ENCODE measurements around the gene GIT2. TPM values are rescaled to one million over a fixed set of nuclear protein-coding genes. Genes with fewer than 3 reads are reported as not detected.

Gene GIT2
- total RNA-seq, 4 donors from 2014 or later, result 25.3 to 64.0 (median 44.0) TPM

GRCh38 chr12:109923481-109924245 is 72.5 kb downstream of the GIT2 start:
- TF ChIP-seq EP300 (IDR thresholded peaks at IDR 0.05; ENCODE audit: low read depth), result no peak
- DNase-seq, result no peak
- H3K4me3 ChIP-seq, result no peak overlapping the region
- no peaks in the 10 kb centered on the region for H3K27me3 ChIP-seq
- H3K9me3 ChIP-seq, result no peaks in the 10 kb centered on the region
- WGBS, 2 donors (ENCODE audit: low coverage in 1 of 2), result 78% methylated on average over 17 of the region's 17 CpGs; no CpG with 5 or more reads in 1 of the 2 donors
- no peaks in the 10 kb centered on the region for H3K4me1 ChIP-seq
- no peak overlapping the region for H3K27ac ChIP-seq
- intact Hi-C loops (cut with DNase I; ENCODE audit: low total_unique reads), result no loop called here
- peaks cover 0 to 5% (median 0%) of the 10 kb centered on the region in 4 donors for H3K36me3 ChIP-seq
- in situ Hi-C loops (cut with MboI; ENCODE audit: low pct_ligation_motif_present in 1 of 4, low pct_unique_long_range_greater_than_20kb in 1 of 4, low sequenced_read_pairs in 3 of 4), result loop anchor here in 1 of 4 donors (10.0 kb wide), 1 partner anchor 69 kb away; no protein-coding TSS in a partner anchor

DNA sequence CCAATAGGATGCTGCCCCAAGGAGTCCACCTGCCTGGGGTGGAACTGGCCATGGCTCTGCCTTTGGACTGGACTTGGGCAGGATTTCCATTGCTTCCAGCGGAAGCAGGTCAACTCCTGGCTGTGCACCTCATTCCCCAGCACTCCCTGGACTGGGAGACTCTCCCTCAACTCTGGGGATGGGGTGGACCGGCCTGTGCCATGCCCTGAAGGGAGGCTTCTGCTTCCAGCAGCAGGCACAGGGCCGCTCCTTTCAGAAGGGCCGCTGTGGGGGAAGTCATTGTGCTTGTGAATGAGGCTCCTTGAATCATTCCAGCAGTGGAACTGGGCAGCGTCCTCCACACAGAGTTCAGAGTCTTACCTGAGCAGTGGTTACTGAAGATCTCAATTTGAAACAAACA is 73.1 kb downstream of the GIT2 start:
- H3K27me3 ChIP-seq, result no peaks in the 10 kb centered on the region
- no peaks in the 10 kb centered on the region for H3K9me3 ChIP-seq
- no peak for DNase-seq
- in situ Hi-C loops (cut with MboI; ENCODE audit: low pct_ligation_motif_present in 1 of 4, low pct_unique_long_range_greater_than_20kb in 1 of 4, low sequenced_read_pairs in 3 of 4) (loop anchor here in 1 of 4 donors (10.0 kb wide), 1 partner anchor 68 kb away; no protein-coding TSS in a partner anchor), intact Hi-C loops (cut with DNase I; ENCODE audit: low total_unique reads) (no loop called here)
- no peak overlapping the region for H3K27ac ChIP-seq
- no peak for TF ChIP-seq POLR2A (IDR thresholded peaks at IDR 0.05)
- no peak for TF ChIP-seq POLR2AphosphoS5 (IDR thresholded peaks at IDR 0.05)
- TF ChIP-seq EP300 (IDR thresholded peaks at IDR 0.05; ENCODE audit: low read depth), result no peak
- no peak for TF ChIP-seq CTCF (IDR thresholded peaks at IDR 0.05)
- H3K36me3 ChIP-seq, result peaks cover 0 to 5% (median 2%) of the 10 kb centered on the region in 4 donors
- WGBS, 2 donors (ENCODE audit: low coverage in 1 of 2), result 89% methylated on average over 5 of the region's 5 CpGs; no CpG with 5 or more reads in 1 of the 2 donors
- no peaks in the 10 kb centered on the region for H3K4me1 ChIP-seq
- H3K4me3 ChIP-seq, result no peak overlapping the region

GRCh38 chr12:109921982-109922381 is 74.2 kb downstream of the GIT2 start:
- Histone ChIP-seq H3K27ac (no peak overlapping the region), H3K36me3 (peaks cover 0 to 9% (median 3%) of the 10 kb centered on the region in 4 donors), H3K9me3 (no peaks in the 10 kb centered on the region), H3K4me3 (no peak overlapping the region), H3K27me3 (no peaks in the 10 kb centered on the region), H3K4me1 (no peaks in the 10 kb centered on the region)
- intact Hi-C loops (cut with DNase I; ENCODE audit: low total_unique reads), result no loop called here
- DNase-seq, result no peak
- no peak for TF ChIP-seq CTCF (IDR thresholded peaks at IDR 0.05)
- TF ChIP-seq POLR2AphosphoS5 (IDR thresholded peaks at IDR 0.05), result no peak
- no peak for TF ChIP-seq POLR2A (IDR thresholded peaks at IDR 0.05)
- no peak for TF ChIP-seq EP300 (IDR thresholded peaks at IDR 0.05; ENCODE audit: low read depth)
- in situ Hi-C loops (cut with MboI; ENCODE audit: low pct_ligation_motif_present in 1 of 4, low pct_unique_long_range_greater_than_20kb in 1 of 4, low sequenced_read_pairs in 3 of 4), result loop anchor here in 1 of 4 donors (10.0 kb wide), 1 partner anchor 67 kb away; no protein-coding TSS in a partner anchor
- WGBS, 2 donors (ENCODE audit: low coverage in 1 of 2), result 73% methylated on average over 4 of the region's 4 CpGs; no CpG with 5 or more reads in 1 of the 2 donors

GRCh38 chr12:109920261-109920780 is 75.8 kb downstream of the GIT2 start:
- peaks cover 0 to 20% (median 9%) of the 10 kb centered on the region in 4 donors for H3K36me3 ChIP-seq
- no peak for DNase-seq
- H3K4me3 ChIP-seq, result no peak overlapping the region
- in situ Hi-C loops (cut with MboI; ENCODE audit: low pct_ligation_motif_present in 1 of 4, low pct_unique_long_range_greater_than_20kb in 1 of 4, low sequenced_read_pairs in 3 of 4) (loop anchor here in 1 of 4 donors (10.0 kb wide), 1 partner anchor 66 kb away; no protein-coding TSS in a partner anchor), intact Hi-C loops (cut with DNase I; ENCODE audit: low total_unique reads) (no loop called here)
- no peaks in the 10 kb centered on the region for H3K9me3 ChIP-seq
- TF ChIP-seq EP300 (IDR thresholded peaks at IDR 0.05; ENCODE audit: low read depth) (no peak), POLR2AphosphoS5 (IDR thresholded peaks at IDR 0.05) (no peak), POLR2A (IDR thresholded peaks at IDR 0.05) (no peak), CTCF (IDR thresholded peaks at IDR 0.05) (no peak)
- H3K27ac ChIP-seq, result no peak overlapping the region
- H3K27me3 ChIP-seq, result no peaks in the 10 kb centered on the region
- H3K4me1 ChIP-seq, result no peaks in the 10 kb centered on the region
- WGBS, 2 donors (ENCODE audit: low coverage in 1 of 2), result 91 to 92% methylated on average over 4 to 11 of the region's 11 CpGs

Measured in transverse colon (tissue), 4 donors.